ENCODE results near the gene MELTF.

DNA sequence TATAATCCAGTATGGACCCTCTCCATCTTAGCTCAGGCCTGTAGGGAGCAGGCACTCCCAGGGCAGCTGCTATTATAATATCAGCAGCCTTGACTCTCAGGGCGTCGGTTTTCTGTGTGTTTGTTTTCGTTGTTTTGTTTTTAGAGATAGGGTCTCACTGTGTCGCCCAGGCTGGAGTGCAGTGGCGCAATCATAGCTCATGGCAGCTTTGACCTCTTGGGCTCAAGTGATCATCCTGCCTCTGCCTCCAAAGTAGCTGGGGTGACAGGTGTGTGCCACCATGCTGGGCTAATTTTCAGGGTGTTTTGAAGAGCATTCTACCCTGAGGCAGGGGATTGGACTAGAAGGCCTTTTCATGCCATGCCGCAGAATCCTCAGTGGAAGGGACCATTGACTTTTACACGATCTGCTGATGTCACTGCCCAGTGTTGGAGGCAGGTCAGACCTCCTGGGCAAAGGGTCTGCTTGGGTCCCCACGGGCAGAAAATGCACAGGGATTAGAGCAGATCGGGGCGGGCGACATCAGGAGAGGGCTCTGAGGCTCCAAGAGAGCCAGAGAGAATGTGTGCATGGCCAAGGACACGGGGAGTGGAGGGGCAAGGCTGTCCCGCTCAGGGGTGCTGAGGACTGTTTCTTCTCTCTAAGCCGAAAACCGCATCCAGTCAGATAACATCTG is 7.8 kb downstream of the MELTF start:
- TF ChIP-seq POLR2A (IDR thresholded peaks at IDR 0.05; ENCODE audit: low read length), result no peak
- no peak for TF ChIP-seq RARB (CRISPR knock-in tag; IDR thresholded peaks at IDR 0.05)
- no peak for TF ChIP-seq EP300 (IDR thresholded peaks at IDR 0.05)
- TF ChIP-seq MAZ (IDR thresholded peaks at IDR 0.05; ENCODE audit: borderline replicate concordance, low read depth, low read length), result no peak
- TF ChIP-seq JUN (IDR thresholded peaks at IDR 0.05), result no peak
- TF ChIP-seq, protein P1, sequence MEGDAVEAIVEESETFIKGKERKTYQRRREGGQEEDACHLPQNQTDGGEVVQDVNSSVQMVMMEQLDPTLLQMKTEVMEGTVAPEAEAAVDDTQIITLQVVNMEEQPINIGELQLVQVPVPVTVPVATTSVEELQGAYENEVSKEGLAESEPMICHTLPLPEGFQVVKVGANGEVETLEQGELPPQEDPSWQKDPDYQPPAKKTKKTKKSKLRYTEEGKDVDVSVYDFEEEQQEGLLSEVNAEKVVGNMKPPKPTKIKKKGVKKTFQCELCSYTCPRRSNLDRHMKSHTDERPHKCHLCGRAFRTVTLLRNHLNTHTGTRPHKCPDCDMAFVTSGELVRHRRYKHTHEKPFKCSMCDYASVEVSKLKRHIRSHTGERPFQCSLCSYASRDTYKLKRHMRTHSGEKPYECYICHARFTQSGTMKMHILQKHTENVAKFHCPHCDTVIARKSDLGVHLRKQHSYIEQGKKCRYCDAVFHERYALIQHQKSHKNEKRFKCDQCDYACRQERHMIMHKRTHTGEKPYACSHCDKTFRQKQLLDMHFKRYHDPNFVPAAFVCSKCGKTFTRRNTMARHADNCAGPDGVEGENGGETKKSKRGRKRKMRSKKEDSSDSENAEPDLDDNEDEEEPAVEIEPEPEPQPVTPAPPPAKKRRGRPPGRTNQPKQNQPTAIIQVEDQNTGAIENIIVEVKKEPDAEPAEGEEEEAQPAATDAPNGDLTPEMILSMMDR (IDR thresholded peaks at IDR 0.05), result no peak
- TF ChIP-seq ZFP36 (IDR thresholded peaks at IDR 0.05; ENCODE audit: borderline replicate concordance, partially characterized antibody), result no peak
- TF ChIP-seq, protein P2, sequence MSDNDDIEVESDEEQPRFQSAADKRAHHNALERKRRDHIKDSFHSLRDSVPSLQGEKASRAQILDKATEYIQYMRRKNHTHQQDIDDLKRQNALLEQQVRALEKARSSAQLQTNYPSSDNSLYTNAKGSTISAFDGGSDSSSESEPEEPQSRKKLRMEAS (IDR thresholded peaks at IDR 0.05), result no peak
- TF ChIP-seq RAD21 (conservative IDR thresholded peaks at IDR 0.05 in 1 of 2, IDR thresholded peaks at IDR 0.05 in 1 of 2), result no peak
- TF ChIP-seq POLR2AphosphoS2 (conservative IDR thresholded peaks at IDR 0.05; ENCODE audit: low read length), result no peak
- TF ChIP-seq, protein P3, sequence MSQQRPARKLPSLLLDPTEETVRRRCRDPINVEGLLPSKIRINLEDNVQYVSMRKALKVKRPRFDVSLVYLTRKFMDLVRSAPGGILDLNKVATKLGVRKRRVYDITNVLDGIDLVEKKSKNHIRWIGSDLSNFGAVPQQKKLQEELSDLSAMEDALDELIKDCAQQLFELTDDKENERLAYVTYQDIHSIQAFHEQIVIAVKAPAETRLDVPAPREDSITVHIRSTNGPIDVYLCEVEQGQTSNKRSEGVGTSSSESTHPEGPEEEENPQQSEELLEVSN (IDR thresholded peaks at IDR 0.05; ENCODE audit: borderline replicate concordance, low read depth), result no peak
- TF ChIP-seq, protein P4, sequence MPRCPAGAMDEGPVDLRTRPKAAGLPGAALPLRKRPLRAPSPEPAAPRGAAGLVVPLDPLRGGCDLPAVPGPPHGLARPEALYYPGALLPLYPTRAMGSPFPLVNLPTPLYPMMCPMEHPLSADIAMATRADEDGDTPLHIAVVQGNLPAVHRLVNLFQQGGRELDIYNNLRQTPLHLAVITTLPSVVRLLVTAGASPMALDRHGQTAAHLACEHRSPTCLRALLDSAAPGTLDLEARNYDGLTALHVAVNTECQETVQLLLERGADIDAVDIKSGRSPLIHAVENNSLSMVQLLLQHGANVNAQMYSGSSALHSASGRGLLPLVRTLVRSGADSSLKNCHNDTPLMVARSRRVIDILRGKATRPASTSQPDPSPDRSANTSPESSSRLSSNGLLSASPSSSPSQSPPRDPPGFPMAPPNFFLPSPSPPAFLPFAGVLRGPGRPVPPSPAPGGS (IDR thresholded peaks at IDR 0.05), result no peak
- no peak for TF ChIP-seq FOSL2 (IDR thresholded peaks at IDR 0.05)
- no peak for TF ChIP-seq FOSL2 (CRISPR knock-in tag; IDR thresholded peaks at IDR 0.05)

Data from A549 (cell line).